ENCODE measurements around the gene CCDC34.

Gene CCDC34

GRCh38 chr11:27362749-27363575 is at the start of gene CCDC34:
Gene CCDC34, minus strand, starts transcription at chr11:27363215. Its CDS starts 21 bp downstream, at chr11:27363194.
- DNase-seq = peak; percentile 94

- no peak for DNase-seq
Observed at GRCh38 chr11:27412192-27412691, 49.2 kb upstream of the CCDC34 start.

GRCh38 chr11:27411328-27411727 is 48.3 kb upstream of the CCDC34 start:
- DNase-seq = no peak

- DNase-seq = no peak
Observed at GRCh38 chr11:27410272-27410671, 47.3 kb upstream of the CCDC34 start.

- no peak for DNase-seq
Observed at GRCh38 chr11:27409742-27410141, 46.7 kb upstream of the CCDC34 start.

- no peak for DNase-seq
Observed at GRCh38 chr11:27409049-27409448, 46.0 kb upstream of the CCDC34 start.

GRCh38 chr11:27408246-27408800 is 45.3 kb upstream of the CCDC34 start:
- DNase-seq = no peak

- no peak for DNase-seq
Observed at GRCh38 chr11:27406498-27407354, 43.7 kb upstream of the CCDC34 start.

GRCh38 chr11:27405134-27405533 is 42.1 kb upstream of the CCDC34 start:
- DNase-seq = no peak

- DNase-seq = no peak
Observed at GRCh38 chr11:27404427-27404826, 41.4 kb upstream of the CCDC34 start.

- DNase-seq = no peak
Observed at GRCh38 chr11:27403195-27403594, 40.2 kb upstream of the CCDC34 start.

GRCh38 chr11:27402450-27402849 is 39.4 kb upstream of the CCDC34 start:
- DNase-seq = no peak

GRCh38 chr11:27401833-27402316 is 38.9 kb upstream of the CCDC34 start:
- DNase-seq = no peak

- DNase-seq = no peak
Observed at GRCh38 chr11:27401280-27401832, 38.3 kb upstream of the CCDC34 start.

- DNase-seq = no peak
Observed at GRCh38 chr11:27398400-27398770, 35.4 kb upstream of the CCDC34 start.

- no peak for DNase-seq
Observed at GRCh38 chr11:27397624-27398399, 34.8 kb upstream of the CCDC34 start.

GRCh38 chr11:27396259-27396839 is 33.3 kb upstream of the CCDC34 start:
- DNase-seq = no peak

- DNase-seq = no peak
Observed at GRCh38 chr11:27395556-27396258, 32.7 kb upstream of the CCDC34 start.

- DNase-seq = no peak
Observed at GRCh38 chr11:27394781-27395228, 31.8 kb upstream of the CCDC34 start.

GRCh38 chr11:27392278-27393114 is 29.5 kb upstream of the CCDC34 start:
- DNase-seq = no peak

Measured in activated effector memory CD4-positive, alpha-beta T cell treated with anti-CD3 and anti-CD28 coated beads, Interleukin-2, amount 50 U/mL, for 16 hours (primary cell).